Naive thymus-derived CD4-positive, alpha-beta T cell (primary cell): ENCODE results near the gene MCUB. TPM values are rescaled to one million over a fixed set of nuclear protein-coding genes. Genes with fewer than 3 reads are reported as not detected.

Source experiments
- ATAC-seq: fragments of 150-1000 bp; cut with Tn5 transposase; 2 replicates; pipeline ENCODE4 v1.10.0; 2021; ENCODE audit warnings: mild to moderate bottlenecking, moderate library complexity
- CTCF ChIA-PET: fragments of 350-600 bp; sonication (Branson Sonifier 250); formaldehyde crosslinking; loops from one replicate; lab custom pipeline; 2021; ENCODE audit warnings: antibody characterized with exemption; lab: Charles Lee
- POLR2A ChIA-PET: fragments of 350-600 bp; sonication (Branson Sonifier 250); formaldehyde crosslinking; loops from one replicate; lab custom pipeline; 2021; ENCODE audit warnings: antibody characterized with exemption, inconsistent platforms; lab: Charles Lee
- DNase-seq, 9 donors: peaks; one replicate each; pipeline versions ENCODE4 v3.0.0 to v3.0.0-alpha.2; 2020 to 2022; ENCODE audit warnings: mixed read lengths in 1 of 9
- H3K27ac ChIP-seq: one replicate; pipeline ENCODE4 v1.7.0; 2013; ENCODE audit warnings: mild to moderate bottlenecking, low read depth, low read length, moderate library complexity
- H3K27me3 ChIP-seq, 2 donors: one replicate each; pipeline ENCODE4 v1.7.0; 2013; ENCODE audit warnings: low read length in 2 of 2, mild to moderate bottlenecking in 2 of 2, moderate library complexity in 2 of 2; ENCODE audit not compliant: control insufficient read depth in 2 of 2, insufficient read depth in 2 of 2
- H3K36me3 ChIP-seq, 3 experiments: 1 replicate in 2 of 3; 2 replicates in 1 of 3; pipeline ENCODE4 v1.7.0; 2013; ENCODE audit warnings: low read length in 3 of 3, mild to moderate bottlenecking in 3 of 3, moderate library complexity in 1 of 3; ENCODE audit not compliant: insufficient read depth in 3 of 3, control insufficient read depth in 2 of 3
- H3K4me1 ChIP-seq, 2 donors: one replicate each; pipeline ENCODE4 v1.7.0; 2013; ENCODE audit warnings: low read length in 2 of 2, mild to moderate bottlenecking in 2 of 2, moderate library complexity in 1 of 2; ENCODE audit not compliant: control insufficient read depth in 2 of 2, insufficient read depth in 2 of 2
- H3K4me3 ChIP-seq: 2 replicates; pipeline ENCODE4 v1.7.0; 2013; ENCODE audit warnings: mild to moderate bottlenecking, low read length
- H3K9me3 ChIP-seq, 3 experiments: 1 replicate in 2 of 3; 2 replicates in 1 of 3; pipeline ENCODE4 v1.7.0; 2013; ENCODE audit warnings: low read length in 3 of 3; ENCODE audit not compliant: control insufficient read depth in 2 of 3
- H3K27ac Mint-ChIP-seq, 9 donors: one replicate each; pipeline ENCODE4 v1.8.0; 2020 to 2022; ENCODE audit warnings: mixed read lengths in 9 of 9, mild to moderate bottlenecking in 8 of 9, moderate library complexity in 5 of 9, inconsistent platforms in 2 of 9
- H3K27me3 Mint-ChIP-seq, 5 donors: one replicate each; pipeline ENCODE4 v1.8.0; 2021 to 2022; ENCODE audit warnings: mixed read lengths in 5 of 5, mild to moderate bottlenecking in 1 of 5
- H3K36me3 Mint-ChIP-seq, 5 donors: one replicate each; pipeline ENCODE4 v1.8.0; 2020 to 2022; ENCODE audit warnings: mixed read lengths in 5 of 5, mild to moderate bottlenecking in 3 of 5, inconsistent platforms in 1 of 5
- H3K4me1 Mint-ChIP-seq, 7 donors: one replicate each; pipeline ENCODE4 v1.8.0; 2020 to 2022; ENCODE audit warnings: mixed read lengths in 7 of 7, mild to moderate bottlenecking in 3 of 7, inconsistent platforms in 1 of 7
- H3K4me3 Mint-ChIP-seq, 10 donors: one replicate each; pipeline ENCODE4 v1.8.0; 2020 to 2022; ENCODE audit warnings: mild to moderate bottlenecking in 10 of 10, mixed read lengths in 10 of 10, moderate library complexity in 6 of 10, inconsistent platforms in 2 of 10
- H3K9me3 Mint-ChIP-seq, 11 donors: one replicate each; pipeline ENCODE4 v1.8.0; 2020 to 2022; ENCODE audit warnings: mixed read lengths in 11 of 11, mild to moderate bottlenecking in 4 of 11, inconsistent platforms in 1 of 11, moderate library complexity in 1 of 11
- intact Hi-C, 2 donors: fragments of 100-400 bp; cut with micrococcal nuclease; formaldehyde crosslinking; loops; one replicate each; pipeline ENCODE4 v1.15.1; 2023
- polyA plus RNA-seq, 2 donors: library from polyadenylated mRNA; unstranded; fragments of 300-500 nt; fragmentation: Illumina TruSeq; gene quantifications; one replicate each; pipeline ENCODE4 v1.2.3, GENCODE V29; 2021
- total RNA-seq, 6 experiments: library from RNA in 5 of 6; stranded (reverse) in 5 of 6; gene quantifications; 1 replicate in 5 of 6; 2 replicates in 1 of 6; pipeline ENCODE4 v1.2.3 and lab custom pipeline; 2021 to 2026

The MCUB gene
- total and polyA plus RNA-seq, 7 experiments from 2014 or later = 83.4 to 207 (median 164) TPM

GRCh38 chr4:109609431-109609830 lies 49.4 kb downstream of the MCUB start:
- ChIA-PET POLR2A (no interaction called here), CTCF (no interaction called here)
- intact Hi-C loops = no loop called here
- H3K4me1 ChIP-seq = peaks cover 0 to 14% of the 10 kb centered on the region in 2 donors
- no peak overlapping the region for H3K4me3 ChIP-seq
- Mint-ChIP-seq H3K27me3 (no peaks in the 10 kb centered on the region), H3K36me3 (peaks cover 24 to 88% (median 78%) of the 10 kb centered on the region in 5 donors), H3K4me1 (peaks cover 42 to 97% (median 87%) of the 10 kb centered on the region in 7 donors), H3K4me3 (peak overlapping the region in 6 of 10 donors; percentile 39 to 69 (median 52)), H3K27ac (peak overlapping the region in 4 of 9 donors; percentile 21 to 56 (median 42)), H3K9me3 (peaks cover 11 to 70% (median 24%) of the 10 kb centered on the region in 11 donors)
- peaks cover 0 to 13% (median 0%) of the 10 kb centered on the region in 3 experiments for H3K36me3 ChIP-seq
- no peaks in the 10 kb centered on the region for H3K27me3 ChIP-seq
- no peak for ATAC-seq
- H3K9me3 ChIP-seq = peaks cover 0 to 7% (median 5%) of the 10 kb centered on the region in 3 experiments
- DNase-seq = no peak
- no peak overlapping the region for H3K27ac ChIP-seq

DNA sequence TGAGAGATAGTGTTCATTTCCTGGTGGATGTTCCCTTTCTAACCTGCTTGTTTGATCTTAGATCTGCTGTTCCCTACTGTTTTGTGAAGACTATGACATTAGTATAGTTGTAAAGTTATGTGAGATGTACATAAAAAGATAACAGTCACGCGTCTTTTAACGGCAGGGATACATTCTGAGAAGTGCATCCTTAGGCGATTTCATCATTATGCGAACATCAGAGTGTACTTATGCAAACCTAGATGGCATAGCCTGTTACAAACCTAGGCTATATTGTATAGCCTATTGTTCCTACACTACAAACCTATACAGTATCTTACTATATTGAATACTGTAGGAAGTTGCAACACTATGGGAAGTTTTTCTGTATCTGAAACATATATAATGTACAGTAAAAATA lies 50.4 kb downstream of the MCUB start:
- H3K36me3 Mint-ChIP-seq = peaks cover 24 to 85% (median 74%) of the 10 kb centered on the region in 5 donors
- intact Hi-C loops = loop anchor here in 1 of 2 donors (5.0 kb wide), 1 partner anchor 37 kb away; no protein-coding TSS in a partner anchor
- Histone ChIP-seq H3K9me3 (peaks cover 0 to 7% (median 5%) of the 10 kb centered on the region in 3 experiments), H3K27ac (no peak overlapping the region), H3K27me3 (no peaks in the 10 kb centered on the region), H3K4me3 (no peak overlapping the region), H3K36me3 (peaks cover 0 to 19% (median 0%) of the 10 kb centered on the region in 3 experiments), H3K4me1 (peaks cover 0 to 12% of the 10 kb centered on the region in 2 donors)
- DNase-seq (no peak), ATAC-seq (no peak)
- no peaks in the 10 kb centered on the region for H3K27me3 Mint-ChIP-seq
- POLR2A ChIA-PET = no interaction called here
- H3K4me1 Mint-ChIP-seq = peaks cover 38 to 96% (median 84%) of the 10 kb centered on the region in 7 donors
- H3K9me3 Mint-ChIP-seq = peaks cover 9 to 59% (median 22%) of the 10 kb centered on the region in 11 donors
- peak overlapping the region in 3 of 9 donors; percentile 21 to 52 (median 21) for H3K27ac Mint-ChIP-seq
- CTCF ChIA-PET = no interaction called here
- peak overlapping the region in 3 of 10 donors; percentile 44 to 64 (median 59) for H3K4me3 Mint-ChIP-seq

- ATAC-seq (no peak), DNase-seq (no peak)
- Histone ChIP-seq H3K27me3 (no peaks in the 10 kb centered on the region), H3K36me3 (peaks cover 0 to 19% (median 0%) of the 10 kb centered on the region in 3 experiments), H3K4me3 (no peak overlapping the region), H3K4me1 (peaks cover 0 to 12% of the 10 kb centered on the region in 2 donors), H3K27ac (no peak overlapping the region), H3K9me3 (peaks cover 0 to 7% (median 5%) of the 10 kb centered on the region in 3 experiments)
- intact Hi-C loops = loop anchor here in 1 of 2 donors (5.0 kb wide), 1 partner anchor 36 kb away; no protein-coding TSS in a partner anchor
- POLR2A ChIA-PET = interaction anchor here (1.0 kb wide), 1 partner anchor 80 kb away, joined by 3 read pairs; no protein-coding TSS in a partner anchor
- Mint-ChIP-seq H3K27me3 (no peaks in the 10 kb centered on the region), H3K4me3 (peak overlapping the region in 2 of 10 donors; percentile 42 to 64), H3K27ac (peak overlapping the region in 2 of 9 donors; percentile 21 to 36), H3K9me3 (peaks cover 9 to 54% (median 18%) of the 10 kb centered on the region in 11 donors), H3K4me1 (peaks cover 39 to 96% (median 84%) of the 10 kb centered on the region in 7 donors), H3K36me3 (peaks cover 24 to 82% (median 72%) of the 10 kb centered on the region in 5 donors)
- CTCF ChIA-PET = interaction anchor here (0.9 kb wide), 1 partner anchor 36 kb away, joined by 3 read pairs; no protein-coding TSS in a partner anchor
Measured at GRCh38 chr4:109611045-109611646, 51.1 kb downstream of the MCUB start.

DNA sequence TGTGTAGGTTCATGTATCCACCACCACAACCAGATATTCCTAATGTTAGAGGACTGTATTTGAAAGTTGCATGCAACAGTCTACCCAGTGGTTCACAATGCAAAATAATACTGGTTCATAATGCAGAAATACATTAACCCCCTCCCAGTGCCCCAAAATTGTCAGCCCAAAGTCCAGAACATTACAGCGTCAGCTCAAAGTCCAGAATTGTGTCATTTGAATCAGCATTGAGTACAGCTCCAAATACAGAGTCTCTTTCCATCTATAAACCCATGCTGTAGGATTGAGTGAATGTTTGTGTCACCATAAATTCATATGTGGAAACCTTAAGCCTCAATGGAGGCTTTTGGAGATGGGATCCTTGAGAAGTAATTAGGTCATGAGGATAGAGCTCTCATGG lies 54.0 kb downstream of the MCUB start:
- Histone ChIP-seq H3K9me3 (no peaks in the 10 kb centered on the region), H3K4me1 (peaks cover 0 to 8% of the 10 kb centered on the region in 2 donors), H3K36me3 (peaks cover 0 to 19% (median 0%) of the 10 kb centered on the region in 3 experiments), H3K27me3 (no peaks in the 10 kb centered on the region), H3K4me3 (no peak overlapping the region), H3K27ac (no peak overlapping the region)
- Mint-ChIP-seq H3K27me3 (no peaks in the 10 kb centered on the region), H3K4me1 (peaks cover 34 to 98% (median 87%) of the 10 kb centered on the region in 7 donors), H3K36me3 (peaks cover 9 to 68% (median 56%) of the 10 kb centered on the region in 5 donors), H3K4me3 (peak overlapping the region in 3 of 10 donors; percentile 15 to 22 (median 19)), H3K9me3 (peaks cover 0 to 25% (median under 1%) of the 10 kb centered on the region in 11 donors), H3K27ac (peak overlapping the region in 2 of 9 donors; percentile 3 to 34)
- intact Hi-C loops = loop anchor here in 1 of 2 donors (5.0 kb wide), 1 partner anchor 33 kb away; no protein-coding TSS in a partner anchor
- CTCF ChIA-PET = no interaction called here
- DNase-seq (no peak), ATAC-seq (no peak)
- POLR2A ChIA-PET = interaction anchor here (0.6 to 0.9 kb wide), 2 partner anchors 15 to 323 kb away, joined by 3 to 5 read pairs; no protein-coding TSS in a partner anchor

DNA sequence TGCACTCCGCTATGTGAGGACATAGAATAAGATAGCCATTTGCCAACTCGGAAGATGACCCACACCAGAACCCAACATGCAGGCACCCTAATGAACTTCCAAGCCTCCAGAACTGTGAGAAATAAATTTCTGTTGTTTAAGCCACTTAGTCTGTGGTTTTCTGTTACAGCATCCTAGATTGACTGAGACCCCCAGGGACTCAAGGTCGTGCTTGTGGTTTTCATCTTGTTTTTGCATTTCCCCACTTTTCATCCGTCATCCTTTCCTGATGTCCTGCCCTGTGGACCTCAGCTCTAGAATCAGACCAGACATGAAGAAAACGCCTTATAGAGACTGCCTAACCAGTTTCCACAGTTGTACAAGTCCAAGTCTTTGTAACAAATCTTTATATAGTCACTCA lies 54.4 kb downstream of the MCUB start:
- CTCF ChIA-PET = no interaction called here
- intact Hi-C loops = loop anchor here in 1 of 2 donors (5.0 kb wide), 1 partner anchor 33 kb away; no protein-coding TSS in a partner anchor
- Mint-ChIP-seq H3K27me3 (no peaks in the 10 kb centered on the region), H3K9me3 (peaks cover 0 to 20% (median 0%) of the 10 kb centered on the region in 11 donors), H3K27ac (peak overlapping the region in 2 of 9 donors; percentile 26 to 34), H3K36me3 (peaks cover 9 to 63% (median 51%) of the 10 kb centered on the region in 5 donors), H3K4me1 (peaks cover 33 to 98% (median 86%) of the 10 kb centered on the region in 7 donors), H3K4me3 (peak overlapping the region in 2 of 10 donors; percentile 15 to 22)
- H3K4me3 ChIP-seq = no peak overlapping the region
- DNase-seq = no peak
- ATAC-seq = no peak
- no peaks in the 10 kb centered on the region for H3K9me3 ChIP-seq
- peaks cover 0 to 6% of the 10 kb centered on the region in 2 donors for H3K4me1 ChIP-seq
- H3K27ac ChIP-seq = no peak overlapping the region
- no peaks in the 10 kb centered on the region for H3K27me3 ChIP-seq
- peaks cover 0 to 19% (median 0%) of the 10 kb centered on the region in 3 experiments for H3K36me3 ChIP-seq
- POLR2A ChIA-PET = interaction anchor here (0.6 kb wide), 1 partner anchor 323 kb away, joined by 5 read pairs; no protein-coding TSS in a partner anchor

- peaks cover 0 to 13% (median 0%) of the 10 kb centered on the region in 11 donors for H3K9me3 Mint-ChIP-seq
- H3K27me3 ChIP-seq = no peaks in the 10 kb centered on the region
- H3K27ac Mint-ChIP-seq = peak overlapping the region in 5 of 9 donors; percentile 5 to 75 (median 38)
- DNase-seq = no peak
- H3K36me3 ChIP-seq = peaks cover 0 to 6% (median 0%) of the 10 kb centered on the region in 3 experiments
- CTCF ChIA-PET = no interaction called here
- no peak overlapping the region for H3K4me3 ChIP-seq
- H3K4me3 Mint-ChIP-seq = peak overlapping the region in 4 of 10 donors; percentile 17 to 57 (median 23)
- peaks cover 25 to 98% (median 85%) of the 10 kb centered on the region in 7 donors for H3K4me1 Mint-ChIP-seq
- H3K27me3 Mint-ChIP-seq = no peaks in the 10 kb centered on the region
- no peaks in the 10 kb centered on the region for H3K9me3 ChIP-seq
- H3K36me3 Mint-ChIP-seq = peaks cover 9 to 50% (median 39%) of the 10 kb centered on the region in 5 donors
- no peak for ATAC-seq
- POLR2A ChIA-PET = interaction anchor here (0.7 kb wide), 1 partner anchor 45 kb away, joined by 3 read pairs; no protein-coding TSS in a partner anchor
- intact Hi-C loops = loop anchor here in 1 of 2 donors (2.0 to 5.0 kb wide), 2 partner anchors 13 to 42 kb away; no protein-coding TSS in a partner anchor
- no peak overlapping the region for H3K27ac ChIP-seq
- H3K4me1 ChIP-seq = no peaks in the 10 kb centered on the region
Measured at GRCh38 chr4:109615742-109616141, 55.7 kb downstream of the MCUB start.
